COLO829 (cell line): ENCODE results near the gene GOLGA8M.
"Not testable (repeated sequence)": the region's sequence is repeated elsewhere in the genome, so short reads cannot be mapped to it uniquely, and the experiment has no call there.

Experiments
- DNase-seq: peaks from one replicate; pipeline ENCODE4 v3.0.0; 2012; ENCODE audit warnings: low spot score

Gene GOLGA8M

GRCh38 chr15:28660750-28661149, 51.5 kb downstream of the GOLGA8M start:
- not testable (repeated sequence) for DNase-seq

GRCh38 chr15:28656018-28656360, 56.2 kb downstream of the GOLGA8M start:
- DNase-seq = not testable (repeated sequence)

GRCh38 chr15:28655329-28656017, 56.7 kb downstream of the GOLGA8M start:
- not testable (repeated sequence) for DNase-seq

- not testable (repeated sequence) for DNase-seq
Observed at GRCh38 chr15:28654194-28654593, 58.0 kb downstream of the GOLGA8M start.

GRCh38 chr15:28652538-28652937, 59.7 kb downstream of the GOLGA8M start:
- DNase-seq = not testable (repeated sequence)
